Measurements from ENCODE around the gene GPR107. TPM values are rescaled to one million over a fixed set of nuclear protein-coding genes. Genes with fewer than 3 reads are reported as not detected.

The GPR107 gene
- total and polyA plus RNA-seq, 2 of the 8 experiments (the other 6 are each of a cell fraction or from before 2014, with no cell fraction given): 19.3 to 30.7 TPM

DNA sequence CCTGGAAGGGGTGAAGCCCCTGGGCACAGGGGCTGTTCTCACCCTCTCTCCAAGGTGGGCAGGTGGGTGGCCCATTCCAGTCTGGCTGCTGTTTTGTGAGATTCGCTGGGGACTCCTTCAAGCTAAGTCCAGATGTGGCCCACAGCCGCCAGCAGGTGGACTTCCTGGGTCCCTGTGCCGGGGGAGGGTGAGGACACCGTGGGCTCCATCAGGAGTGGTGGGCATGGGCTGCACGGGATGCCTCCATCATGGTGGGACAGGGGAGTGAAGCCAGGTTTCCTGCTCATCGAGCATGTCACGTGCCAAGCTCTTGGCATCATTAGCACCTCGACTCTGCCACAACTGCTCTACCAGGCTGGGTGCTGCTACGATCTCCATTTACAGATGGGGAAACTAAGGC, 120.3 kb downstream of the GPR107 start:
- H3K27ac ChIP-seq (ENCODE audit: low read depth, low read length): no peak overlapping the region
- no peak overlapping the region for H2BK120ac ChIP-seq (replicated peaks; ENCODE audit: low read depth, low read length)
- H3K4ac ChIP-seq (replicated peaks; ENCODE audit: insufficient read length, low read depth, low read length): no peak overlapping the region
- FAIRE-seq (no peak), DNase-seq (ENCODE audit: low read depth in 1 of 2, low spot score in 2 of 2) (no peak)
- POLR2A ChIA-PET (ENCODE audit: partially characterized antibody): interaction anchor here (1.0 to 1.8 kb wide), 5 partner anchors 9 to 46 kb away, joined by 3 to 5 read pairs (median 4); no protein-coding TSS in a partner anchor
- peak overlapping the region; percentile 52; the same call in 1 of the 2 replicates for H2BK5ac ChIP-seq (ENCODE audit: low read depth, low read length)
- H3K4me1 ChIP-seq (replicated peaks in 1 of 4; ENCODE audit: control insufficient read depth in 3 of 4, insufficient read depth in 4 of 4, low read length in 3 of 4): peaks cover 4 to 14% (median 10%) of the 10 kb centered on the region in 4 experiments
- peak overlapping the region in 1 of 2 experiments; percentile 85; a peak in 3 of 4 replicates for H3K4me2 ChIP-seq (ENCODE audit: insufficient read depth in 1 of 2, low read depth in 2 of 2, low read length in 2 of 2)
- H2AK5ac ChIP-seq (ENCODE audit: low read depth, low read length): peak overlapping the region; percentile 82; the same call in 1 of the 2 replicates
- no peak overlapping the region for H3K56ac ChIP-seq (replicated peaks; ENCODE audit: insufficient read length, low read depth, low read length)
- H3K27me3 ChIP-seq (replicated peaks in 1 of 4; ENCODE audit: control insufficient read depth in 3 of 4, extremely low read depth in 1 of 4, insufficient read depth in 3 of 4, low read length in 3 of 4): peaks cover 0 to 13% (median 5%) of the 10 kb centered on the region in 4 experiments; a peak in 3 of 7 replicates
- no peak overlapping the region for H3K18ac ChIP-seq (ENCODE audit: extremely low read depth, low read length)
- H4K91ac ChIP-seq (replicated peaks; ENCODE audit: insufficient read length, low read length): peak overlapping the region; percentile 72
- 89% methylated on average over 8 of the region's 9 CpGs; no CpG with 5 or more reads in 1 of the 2 experiments for WGBS, 2 experiments (ENCODE audit: extremely low coverage in 1 of 2, insufficient coverage in 1 of 2, insufficient read length in 1 of 2, insufficient replicate concordance in 2 of 2, low coverage in 1 of 2, low lambda C conversion rate in 2 of 2, missing lambda C conversion rate in 1 of 2)
- no peaks in the 10 kb centered on the region for H3K9me3 ChIP-seq (ENCODE audit: insufficient read depth in 2 of 2, low read depth in 1 of 2, low read length in 1 of 2)
- H3K4me3 ChIP-seq (ENCODE audit: extremely low read depth in 1 of 4, insufficient read depth in 2 of 4, low read depth in 3 of 4, low read length in 4 of 4): peak overlapping the region in 2 of 4 experiments; percentile 44 to 80; a peak in 1 of 8 replicates
- peaks cover 11% of the 10 kb centered on the region for H3K23me2 ChIP-seq (ENCODE audit: low read depth, low read length)
- H3K79me1 ChIP-seq (ENCODE audit: low read depth, low read length): peaks cover 13% of the 10 kb centered on the region
- no peak overlapping the region for H3K23ac ChIP-seq (ENCODE audit: insufficient read length)
- H3K9ac ChIP-seq (replicated peaks in 1 of 4; ENCODE audit: extremely low read depth in 1 of 4, low read depth in 3 of 4, low read length in 3 of 4): no peak overlapping the region
- no peaks in the 10 kb centered on the region for H3K36me3 ChIP-seq (ENCODE audit: control insufficient read depth in 2 of 4, insufficient read depth in 4 of 4, low read length in 3 of 4)
- no peak overlapping the region for H2AFZ ChIP-seq (ENCODE audit: low read length)
- 0 out of 2 replicates have a peak overlapping the region, but pooled peaks have one; percentile 65 for H2BK15ac ChIP-seq (ENCODE audit: low read length)
- peaks cover 3 to 12% of the 10 kb centered on the region in 2 experiments for H4K20me1 ChIP-seq (replicated peaks in 1 of 2; ENCODE audit: control insufficient read depth in 1 of 2, insufficient read depth in 2 of 2, low read length in 2 of 2)
- no peak overlapping the region for H2BK20ac ChIP-seq (ENCODE audit: low read length)
- H4K8ac ChIP-seq (ENCODE audit: extremely low read depth, insufficient read depth, low read length): no peak overlapping the region
- H4K5ac ChIP-seq (ENCODE audit: insufficient read length, low read depth, low read length): no peak overlapping the region
- H3K79me2 ChIP-seq (ENCODE audit: control insufficient read depth in 1 of 2, insufficient read depth in 2 of 2, low read length in 2 of 2): peaks cover 0 to 24% of the 10 kb centered on the region in 2 experiments; a peak in 2 of 4 replicates
- CTCF ChIA-PET (ENCODE audit: partially characterized antibody): interaction anchor here (1.0 to 2.8 kb wide), 12 partner anchors 9 to 154 kb away, joined by 3 to 20 read pairs (median 4); no protein-coding TSS in a partner anchor
- H3K14ac ChIP-seq (ENCODE audit: insufficient read length): no peak overlapping the region
- peak overlapping the region; percentile 94; the same call in 1 of the 2 replicates for H2BK12ac ChIP-seq (ENCODE audit: low read depth, low read length)
- TF ChIP-seq CBX5 (IDR thresholded peaks at IDR 0.05; ENCODE audit: low read depth, low read length) (no peak), TBP (IDR thresholded peaks at IDR 0.05; ENCODE audit: low read depth, low read length) (no peak), RXRA (IDR thresholded peaks at IDR 0.05; ENCODE audit: insufficient read depth, low read depth, low read length) (no peak), CHD1 (IDR thresholded peaks at IDR 0.05; ENCODE audit: low read depth, low read length) (no peak), JUND (IDR thresholded peaks at IDR 0.05; ENCODE audit: low read length) (no peak), RBBP5 (IDR thresholded peaks at IDR 0.05; ENCODE audit: borderline replicate concordance, low read depth, low read length) (no peak), TEAD4 (IDR thresholded peaks at IDR 0.05; ENCODE audit: low read depth, low read length) (no peak), ATF2 (IDR thresholded peaks at IDR 0.05; ENCODE audit: low read length) (no peak), TAF1 (IDR thresholded peaks at IDR 0.05; ENCODE audit: low read depth, low read length) (no peak), EGR1 (IDR thresholded peaks at IDR 0.05; ENCODE audit: borderline replicate concordance, low read depth, low read length) (no peak), ASH2L (IDR thresholded peaks at IDR 0.05; ENCODE audit: low read length) (no peak), SUZ12 (IDR thresholded peaks at IDR 0.05; ENCODE audit: low read length) (no peak)
